RWPE1 (cell line): ENCODE measurements around the gene KCTD19.

ENCODE experiments used
- CTCF ChIA-PET: fragments of 350-600 bp; sonication (Branson Sonifier 250); formaldehyde crosslinking; extraction: SDS; loops from one replicate; lab custom pipeline; 2021; lab: Yijun Ruan, JAX
- POLR2A ChIA-PET: fragments of 400-600 bp; formaldehyde crosslinking; extraction: SDS; loops from one replicate; lab custom pipeline; 2020; ENCODE audit warnings: antibody characterized with exemption; ENCODE audit not compliant: low non-redundant PET; lab: Yijun Ruan, JAX
- DNase-seq: peaks from one replicate; pipeline ENCODE4 v3.0.0; 2012; ENCODE audit warnings: low spot score
- H3K27ac ChIP-seq: fragments of 450-650 bp; 2 replicates; pipeline ENCODE4 v1.5.1; 2017
- TF ChIP-seq, protein P1 (sequence below): fragments of 450-650 bp; conservative IDR thresholded peaks from 2 replicates; pipeline ENCODE4 v1.5.1; 2017; ENCODE audit warnings: low read depth, mild to moderate bottlenecking

Gene KCTD19

DNA sequence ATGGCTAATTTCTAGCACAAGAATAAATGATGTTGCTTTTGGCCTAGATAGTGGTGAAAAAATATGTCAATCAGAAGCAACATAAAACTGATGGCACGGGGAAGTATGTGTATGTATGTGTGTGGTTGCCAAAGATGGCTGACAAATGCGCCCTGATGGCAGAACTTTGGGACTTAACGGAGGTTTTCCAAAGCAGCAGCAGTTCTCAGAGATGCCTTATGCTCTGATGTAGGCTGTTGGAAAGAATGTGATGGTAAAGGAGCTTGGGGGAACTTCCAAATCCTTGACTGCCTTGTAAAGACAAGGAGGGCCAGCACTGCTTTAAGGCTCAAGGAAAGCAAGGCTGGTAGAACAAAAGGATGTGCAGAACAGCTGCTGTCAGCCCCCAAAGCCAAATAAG is 16.0 kb downstream of the KCTD19 start:
- TF ChIP-seq, protein P1, sequence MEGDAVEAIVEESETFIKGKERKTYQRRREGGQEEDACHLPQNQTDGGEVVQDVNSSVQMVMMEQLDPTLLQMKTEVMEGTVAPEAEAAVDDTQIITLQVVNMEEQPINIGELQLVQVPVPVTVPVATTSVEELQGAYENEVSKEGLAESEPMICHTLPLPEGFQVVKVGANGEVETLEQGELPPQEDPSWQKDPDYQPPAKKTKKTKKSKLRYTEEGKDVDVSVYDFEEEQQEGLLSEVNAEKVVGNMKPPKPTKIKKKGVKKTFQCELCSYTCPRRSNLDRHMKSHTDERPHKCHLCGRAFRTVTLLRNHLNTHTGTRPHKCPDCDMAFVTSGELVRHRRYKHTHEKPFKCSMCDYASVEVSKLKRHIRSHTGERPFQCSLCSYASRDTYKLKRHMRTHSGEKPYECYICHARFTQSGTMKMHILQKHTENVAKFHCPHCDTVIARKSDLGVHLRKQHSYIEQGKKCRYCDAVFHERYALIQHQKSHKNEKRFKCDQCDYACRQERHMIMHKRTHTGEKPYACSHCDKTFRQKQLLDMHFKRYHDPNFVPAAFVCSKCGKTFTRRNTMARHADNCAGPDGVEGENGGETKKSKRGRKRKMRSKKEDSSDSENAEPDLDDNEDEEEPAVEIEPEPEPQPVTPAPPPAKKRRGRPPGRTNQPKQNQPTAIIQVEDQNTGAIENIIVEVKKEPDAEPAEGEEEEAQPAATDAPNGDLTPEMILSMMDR, result no peak
- no peak overlapping the region for H3K27ac ChIP-seq
- POLR2A ChIA-PET, result no interaction called here
- CTCF ChIA-PET, result no interaction called here
- DNase-seq, result no peak

DNA sequence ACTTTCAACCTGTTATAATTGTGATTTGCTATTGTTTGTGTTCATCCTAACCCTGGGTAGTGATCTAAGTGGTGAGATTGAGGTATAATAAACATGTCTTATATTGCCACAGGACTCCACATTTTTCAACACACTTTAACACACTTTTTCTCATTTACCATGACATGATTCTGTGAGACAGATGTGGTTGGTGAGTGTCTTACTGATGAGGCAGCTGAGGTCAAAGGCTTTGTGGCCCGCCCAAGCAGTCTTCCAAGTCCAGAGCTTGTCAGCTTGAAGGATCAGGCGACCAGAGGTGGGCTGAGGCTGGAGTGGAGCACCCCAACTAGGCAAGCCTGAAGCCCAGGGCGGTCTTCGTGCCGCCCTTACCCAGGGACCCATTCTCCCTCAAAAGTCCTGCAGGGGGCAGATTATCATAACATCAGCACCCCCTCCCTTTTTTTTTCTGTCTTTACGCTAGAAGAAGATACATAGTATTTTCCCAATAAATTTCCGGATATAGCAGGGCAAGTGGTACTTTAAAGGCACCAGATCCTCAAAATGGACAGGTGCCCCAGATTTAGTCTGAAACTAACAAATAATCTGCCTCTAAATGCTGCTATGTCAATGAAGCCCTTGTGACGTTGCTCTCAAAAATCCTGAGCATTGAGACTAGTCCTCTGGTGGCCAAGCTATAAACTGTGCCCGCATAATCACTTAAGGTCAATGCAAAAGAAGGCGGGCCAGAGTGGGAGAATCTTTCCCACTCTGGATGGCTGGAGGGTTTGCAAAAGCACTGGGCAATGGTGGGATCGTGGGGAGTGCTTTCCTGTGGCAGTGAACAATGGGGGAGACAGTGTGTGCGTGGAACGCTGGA is 21.1 kb downstream of the KCTD19 start:
- POLR2A ChIA-PET, result no interaction called here

DNA sequence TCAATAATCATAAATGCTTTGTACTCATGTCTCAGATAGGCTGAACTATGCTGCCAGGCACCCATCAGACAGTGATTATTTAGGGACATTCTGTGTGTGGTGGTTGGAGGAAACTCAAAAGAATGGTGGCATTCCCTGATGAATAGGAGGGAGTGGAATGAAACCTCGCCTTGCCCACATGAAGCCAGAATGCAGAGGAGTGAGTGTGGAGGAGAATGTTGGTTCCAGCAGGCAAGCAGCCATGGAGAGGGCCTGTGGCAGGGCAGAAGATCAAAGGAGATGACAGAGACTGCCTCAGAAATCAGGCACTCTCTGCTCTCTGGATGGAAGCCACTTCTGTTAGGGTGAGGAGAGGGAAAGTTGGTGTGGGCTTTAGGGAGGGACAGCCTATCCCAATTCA is 22.5 kb downstream of the KCTD19 start:
- CTCF ChIA-PET, result no interaction called here
- no peak overlapping the region for H3K27ac ChIP-seq
- DNase-seq, result no peak
- POLR2A ChIA-PET, result no interaction called here
- TF ChIP-seq, protein P1, result no peak

More for the DNA sequence above, 21.1 kb downstream of the KCTD19 start:
- TF ChIP-seq, protein P1, result no peak
- no peak for DNase-seq
- H3K27ac ChIP-seq, result no peak overlapping the region
- CTCF ChIA-PET, result no interaction called here

DNA sequence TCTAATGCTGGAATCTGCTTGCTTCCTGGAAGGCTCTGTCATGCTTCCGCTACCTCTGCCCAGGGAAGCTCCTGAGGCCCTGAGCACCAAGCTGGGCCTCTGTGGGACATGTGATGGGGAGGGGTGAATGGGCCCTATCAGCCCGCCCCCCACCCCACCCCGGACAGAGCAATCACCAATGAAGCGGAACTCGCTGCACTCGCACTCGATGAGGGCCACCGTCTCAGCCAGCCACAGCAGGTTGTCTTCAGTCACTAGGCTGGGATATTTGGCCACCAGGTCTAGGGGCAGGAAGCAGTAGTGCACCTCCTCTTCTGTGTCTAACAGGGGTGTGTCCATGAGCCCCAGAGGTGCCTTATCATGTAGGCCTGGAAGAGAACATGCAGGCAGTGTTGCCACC is 23.6 kb downstream of the KCTD19 start:
- ChIA-PET CTCF (no interaction called here), POLR2A (no interaction called here)
- TF ChIP-seq, protein P1, result no peak
- no peak for DNase-seq
- no peak overlapping the region for H3K27ac ChIP-seq

DNA sequence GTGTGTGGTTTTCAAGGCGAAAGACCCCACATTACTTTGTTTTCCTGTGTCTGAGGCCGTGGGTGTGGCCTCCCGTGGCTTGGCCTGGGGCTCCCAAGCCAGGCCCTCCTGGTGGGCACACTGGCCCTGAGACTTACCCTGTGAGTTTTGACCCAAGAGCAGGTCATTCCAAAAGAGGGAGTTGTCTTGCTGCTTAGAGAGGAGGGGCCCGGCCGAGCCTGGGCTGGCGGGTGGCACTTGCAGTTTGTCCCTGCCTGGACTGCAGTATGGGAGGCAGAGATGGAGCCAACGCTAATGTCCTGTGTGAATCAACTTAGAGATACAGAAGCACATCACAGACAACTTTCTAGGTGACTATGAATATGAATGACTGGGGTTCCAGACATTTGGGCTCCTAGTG is 24.5 kb downstream of the KCTD19 start:
- TF ChIP-seq, protein P1, result no peak
- POLR2A ChIA-PET, result no interaction called here

DNA sequence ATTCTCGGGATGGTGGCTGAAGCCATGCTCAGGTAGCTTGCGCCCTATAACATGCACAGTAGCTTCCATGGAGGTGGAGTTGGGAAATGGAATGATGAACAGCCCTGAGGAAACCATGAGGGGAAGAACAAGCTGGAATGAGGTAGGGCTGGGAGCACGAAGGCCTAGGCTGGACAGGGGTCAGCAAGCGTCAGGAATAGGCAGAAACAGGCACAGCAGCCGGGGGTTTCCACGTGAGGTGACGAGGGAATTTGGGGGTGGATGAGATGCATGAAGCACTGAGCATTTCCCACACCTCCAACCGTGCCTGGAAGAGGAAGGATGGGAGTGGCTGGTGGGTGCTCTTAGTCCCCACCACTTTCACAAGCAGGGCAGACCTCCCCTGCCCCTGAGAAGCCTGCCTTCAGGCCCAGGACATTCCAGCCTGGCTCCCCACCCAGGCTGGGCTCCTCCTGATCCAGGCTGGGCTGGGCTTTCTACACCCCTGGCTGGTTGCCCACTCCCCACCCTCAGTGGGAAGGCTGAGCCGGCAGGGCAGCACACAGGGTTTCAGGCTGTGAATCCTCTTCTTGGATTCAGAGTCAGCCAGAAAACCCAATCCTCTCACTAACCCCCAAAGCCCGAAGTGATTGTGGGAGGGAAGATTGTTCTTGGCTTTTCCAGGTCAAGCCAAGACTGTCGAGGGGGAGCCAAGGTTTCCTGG is 25.3 kb downstream of the KCTD19 start:
- TF ChIP-seq, protein P1, result no peak
- ChIA-PET POLR2A (no interaction called here), CTCF (no interaction called here)
- H3K27ac ChIP-seq, result no peak overlapping the region
- no peak for DNase-seq

More for the DNA sequence above, 24.5 kb downstream of the KCTD19 start:
- no peak for DNase-seq
- CTCF ChIA-PET, result no interaction called here
- H3K27ac ChIP-seq, result no peak overlapping the region
